Measurements from ENCODE around the gene SNX25. TPM values are rescaled to one million over a fixed set of nuclear protein-coding genes. Genes with fewer than 3 reads are reported as not detected.

Gene SNX25
- total RNA-seq, 1 experiment from 2014 or later, result 16.7 TPM

GRCh38 chr4:185263419-185263818 is 54.0 kb downstream of the SNX25 start:
- Histone ChIP-seq H3K27ac (ENCODE audit: low read length) (no peak overlapping the region), H3K9me3 (ENCODE audit: control insufficient read depth, insufficient read depth, low read depth, low read length) (no peaks in the 10 kb centered on the region), H3K27me3 (ENCODE audit: control insufficient read depth, insufficient read depth, low read length) (no peaks in the 10 kb centered on the region), H3K4me3 (ENCODE audit: low read depth in 2 of 2, low read length in 2 of 2) (no peak overlapping the region), H3K36me3 (ENCODE audit: control insufficient read depth, insufficient read depth, low read length) (no peaks in the 10 kb centered on the region; the same call in 1 of the 2 replicates), H3K4me1 (ENCODE audit: control insufficient read depth, insufficient read depth, low read length) (no peaks in the 10 kb centered on the region)
- in situ Hi-C loops (cut with HindIII; ENCODE audit: low pct_unique_long_range_greater_than_20kb, low sequenced_read_pairs) (no loop called here), intact Hi-C loops (cut with micrococcal nuclease; ENCODE audit: unreplicated experiment) (no loop called here)
- ATAC-seq (no peak), DNase-seq (ENCODE audit: low read depth, low spot score) (no peak)
- ChIA-PET POLR2A (interaction anchor here (0.6 kb wide), 1 partner anchor 481 kb away, joined by 6 read pairs; no protein-coding TSS in a partner anchor), CTCF (no interaction called here)
- BruUV-seq (replicated peaks), result no TSS peak
- TF ChIP-seq SIN3A (IDR thresholded peaks at IDR 0.05; ENCODE audit: borderline replicate concordance, insufficient read depth, low read depth, low read length) (no peak), TCF7L2 (IDR thresholded peaks at IDR 0.05; ENCODE audit: low read depth, low read length) (no peak), POLR2AphosphoS5 (IDR thresholded peaks at IDR 0.05; ENCODE audit: low read depth, low read length) (no peak), REST (IDR thresholded peaks at IDR 0.05; ENCODE audit: insufficient read depth in 1 of 2, low read depth in 2 of 2, low read length in 1 of 2) (no peak), CTCF (IDR thresholded peaks at IDR 0.05) (no peak)

GRCh38 chr4:185265942-185266341 is 56.5 kb downstream of the SNX25 start:
- in situ Hi-C loops (cut with HindIII; ENCODE audit: low pct_unique_long_range_greater_than_20kb, low sequenced_read_pairs) (no loop called here), intact Hi-C loops (cut with micrococcal nuclease; ENCODE audit: unreplicated experiment) (no loop called here)
- no peaks in the 10 kb centered on the region for H3K36me3 ChIP-seq (ENCODE audit: control insufficient read depth, insufficient read depth, low read length)
- ATAC-seq (no peak), DNase-seq (ENCODE audit: low read depth, low spot score) (no peak)
- H3K27ac ChIP-seq (ENCODE audit: low read length), result no peak overlapping the region
- no peaks in the 10 kb centered on the region for H3K4me1 ChIP-seq (ENCODE audit: control insufficient read depth, insufficient read depth, low read length)
- no peak for TF ChIP-seq POLR2AphosphoS5 (IDR thresholded peaks at IDR 0.05; ENCODE audit: low read depth, low read length)
- TF ChIP-seq SIN3A (IDR thresholded peaks at IDR 0.05; ENCODE audit: borderline replicate concordance, insufficient read depth, low read depth, low read length), result no peak
- TF ChIP-seq REST (IDR thresholded peaks at IDR 0.05; ENCODE audit: insufficient read depth in 1 of 2, low read depth in 2 of 2, low read length in 1 of 2), result no peak
- no peak for TF ChIP-seq TCF7L2 (IDR thresholded peaks at IDR 0.05; ENCODE audit: low read depth, low read length)
- no peak for TF ChIP-seq CTCF (IDR thresholded peaks at IDR 0.05)
- ChIA-PET CTCF (no interaction called here), POLR2A (no interaction called here)
- BruUV-seq (replicated peaks), result no TSS peak
- H3K27me3 ChIP-seq (ENCODE audit: control insufficient read depth, insufficient read depth, low read length), result no peaks in the 10 kb centered on the region
- no peaks in the 10 kb centered on the region for H3K9me3 ChIP-seq (ENCODE audit: control insufficient read depth, insufficient read depth, low read depth, low read length)
- no peak overlapping the region for H3K4me3 ChIP-seq (ENCODE audit: low read depth in 2 of 2, low read length in 2 of 2)
